GM19467 (cell line): ENCODE measurements around the gene ITGB8.

ENCODE experiments used
- ATAC-seq: cut with Tn5 transposase; IDR thresholded peaks from one replicate; pipeline ENCODE4 v1.9.1; 2021; ENCODE audit warnings: mild to moderate bottlenecking, moderate library complexity; ENCODE audit not compliant: unreplicated experiment

Gene ITGB8

GRCh38 chr7:20331910-20332813, 1.5 kb downstream of the ITGB8 start:
- ATAC-seq = no peak

GRCh38 chr7:20338285-20338684, 7.6 kb downstream of the ITGB8 start:
- no peak for ATAC-seq

GRCh38 chr7:20340839-20341238, 10.1 kb downstream of the ITGB8 start:
- no peak for ATAC-seq

- ATAC-seq = no peak
These were observed 12.5 kb downstream of the ITGB8 start for GRCh38 chr7:20343205-20343604.

GRCh38 chr7:20343941-20344340, 13.2 kb downstream of the ITGB8 start:
- no peak for ATAC-seq

GRCh38 chr7:20344396-20344795, 13.7 kb downstream of the ITGB8 start:
- no peak for ATAC-seq

GRCh38 chr7:20346577-20346976, 15.9 kb downstream of the ITGB8 start:
- no peak for ATAC-seq

GRCh38 chr7:20347680-20348079, 17.0 kb downstream of the ITGB8 start:
- ATAC-seq = no peak

GRCh38 chr7:20348125-20348807, 17.6 kb downstream of the ITGB8 start:
- no peak for ATAC-seq

GRCh38 chr7:20350518-20350951, 19.8 kb downstream of the ITGB8 start:
- ATAC-seq = no peak

GRCh38 chr7:20350996-20351692, 20.4 kb downstream of the ITGB8 start:
- no peak for ATAC-seq

GRCh38 chr7:20351901-20352300, 21.2 kb downstream of the ITGB8 start:
- no peak for ATAC-seq

- ATAC-seq = no peak
These were observed 22.0 kb downstream of the ITGB8 start for GRCh38 chr7:20352573-20353306.

- ATAC-seq = no peak
These were observed 24.2 kb downstream of the ITGB8 start for GRCh38 chr7:20354610-20355528.

- ATAC-seq = no peak
These were observed 27.4 kb downstream of the ITGB8 start for GRCh38 chr7:20358106-20358505.

GRCh38 chr7:20358762-20359282, 28.1 kb downstream of the ITGB8 start:
- ATAC-seq = no peak

GRCh38 chr7:20359341-20359963, 28.8 kb downstream of the ITGB8 start:
- ATAC-seq = no peak

- ATAC-seq = no peak
These were observed 32.0 kb downstream of the ITGB8 start for GRCh38 chr7:20362574-20363253.
